Smooth muscle cell (in vitro differentiated cells): ENCODE results near the gene GABRR1. TPM values are rescaled to one million over a fixed set of nuclear protein-coding genes. Genes with fewer than 3 reads are reported as not detected.
A peak's percentile ranks its signal among the peaks of the same experiment; 100 is the strongest.

ENCODE experiments used
- DNase-seq: peaks from one replicate; lab custom pipeline; 2025; ENCODE audit not compliant: unreplicated experiment; lab: John Stamatoyannopoulos, UW
- H2AFZ ChIP-seq: fragments of 200-600 bp; sonication (generic); 2 replicates; pipeline ENCODE4 v1.6.0; 2016; ENCODE audit warnings: antibody characterized with exemption, low read depth, mild to moderate bottlenecking
- H3F3A ChIP-seq: fragments of 200-600 bp; sonication (generic); 2 replicates; pipeline ENCODE4 v1.6.0; 2017; ENCODE audit warnings: antibody characterized with exemption, low read depth
- H3K27ac ChIP-seq: fragments of 200-600 bp; sonication (generic); 2 replicates; pipeline ENCODE4 v1.5.1; 2016; ENCODE audit warnings: low read depth, mild to moderate bottlenecking
- H3K27me3 ChIP-seq: fragments of 200-600 bp; sonication (generic); 2 replicates; pipeline ENCODE4 v1.6.1; 2016; ENCODE audit warnings: low read depth, mild to moderate bottlenecking
- H3K36me3 ChIP-seq: fragments of 200-600 bp; sonication (generic); 2 replicates; pipeline ENCODE4 v1.5.1; 2016; ENCODE audit warnings: low read depth
- H3K4me1 ChIP-seq: fragments of 200-600 bp; sonication (generic); 2 replicates; pipeline ENCODE4 v1.5.1; 2016; ENCODE audit warnings: low read depth
- H3K4me2 ChIP-seq: fragments of 200-600 bp; sonication (generic); 2 replicates; pipeline ENCODE4 v1.6.0; 2016; ENCODE audit warnings: mild to moderate bottlenecking
- H3K4me3 ChIP-seq: fragments of 200-600 bp; sonication (generic); 2 replicates; pipeline ENCODE4 v1.5.1; 2016; ENCODE audit warnings: mild to moderate bottlenecking
- H3K79me2 ChIP-seq: fragments of 200-600 bp; sonication (generic); 2 replicates; pipeline ENCODE4 v1.6.0; 2016; ENCODE audit warnings: low read depth, mild to moderate bottlenecking
- H3K9ac ChIP-seq: fragments of 200-600 bp; sonication (generic); 2 replicates; pipeline ENCODE4 v1.6.0; 2016; ENCODE audit warnings: low read depth
- H3K9me3 ChIP-seq: fragments of 200-600 bp; sonication (generic); replicated peaks from 2 replicates; pipeline ENCODE4 v1.5.1; 2016; ENCODE audit warnings: low read depth
- H4K20me1 ChIP-seq: fragments of 200-600 bp; sonication (generic); 2 replicates; pipeline ENCODE4 v1.6.0; 2016; ENCODE audit warnings: low read depth
- WGBS: methylation state at CpG from one replicate; pipeline ENCODE4 v1.1.7; 2016; ENCODE audit warnings: low lambda C conversion rate; 5-methylcytosine and 5-hydroxymethylcytosine counted together
- polyA plus RNA-seq: library from polyadenylated mRNA; unstranded; fragments of >200 nt; fragmentation: Nextera tagmentation; extraction: Ambion mirVana; gene quantifications from 2 replicates; pipeline ENCODE4 v1.2.1, GENCODE V29; 2016
- total RNA-seq: library from RNA; depleted of rRNA; stranded (reverse); fragments of >200 nt; gene quantifications from 2 replicates; pipeline ENCODE4 v1.2.3, GENCODE V29; 2014
- TF ChIP-seq, protein P1 (sequence below): fragments of 200-600 bp; sonication (generic); IDR thresholded peaks from 2 replicates; pipeline ENCODE4 v1.5.1; 2017; ENCODE audit warnings: borderline replicate concordance, mild to moderate bottlenecking, antibody characterized with exemption; ENCODE audit not compliant: insufficient read depth, poor library complexity, severe bottlenecking

Gene GABRR1
- total and polyA plus RNA-seq, 2 experiments from 2014 or later, result not detected

DNA sequence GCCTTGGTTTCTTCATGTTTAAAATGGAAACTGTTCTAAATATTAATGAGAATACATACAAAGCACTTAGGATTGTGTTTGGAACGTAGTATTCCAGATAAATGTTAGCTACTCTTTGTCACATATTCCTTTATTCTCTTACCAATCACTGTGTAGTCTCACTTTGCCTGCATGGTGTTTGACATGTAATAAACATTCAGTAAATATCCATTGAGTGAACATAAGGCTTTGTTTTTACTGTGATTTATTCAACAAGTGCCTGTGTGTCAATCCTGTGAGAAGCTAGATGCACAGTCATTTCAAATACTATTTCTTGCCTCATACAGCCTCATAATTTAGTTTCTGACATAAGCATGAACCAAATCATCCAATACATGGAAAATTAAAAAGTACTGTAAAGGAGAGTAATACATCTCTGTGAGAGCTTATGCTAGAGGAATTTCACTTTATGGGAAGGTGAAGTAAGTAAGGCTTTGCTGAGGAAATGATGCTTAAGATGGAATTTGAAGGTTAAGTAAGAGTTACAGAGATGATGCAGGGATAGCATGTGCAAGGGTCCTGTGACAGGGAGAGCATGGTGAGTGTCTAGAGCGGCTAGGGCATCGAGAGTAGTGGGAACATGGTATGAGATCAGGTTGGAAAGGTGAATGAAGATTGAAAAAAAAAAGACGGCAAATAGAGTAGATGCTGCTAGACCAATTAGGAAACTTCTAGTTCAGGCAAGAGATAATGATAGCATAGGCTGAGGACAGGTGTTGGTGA lies 56.6 kb downstream of the GABRR1 start:
- Histone ChIP-seq H3K4me1 (no peaks in the 10 kb centered on the region), H3K4me3 (no peak overlapping the region), H3K27me3 (no peaks in the 10 kb centered on the region), H3F3A (no peaks in the 10 kb centered on the region), H3K27ac (no peak overlapping the region), H4K20me1 (no peaks in the 10 kb centered on the region), H3K79me2 (no peaks in the 10 kb centered on the region), H3K9me3 (no peaks in the 10 kb centered on the region), H3K4me2 (no peak overlapping the region), H3K36me3 (no peaks in the 10 kb centered on the region), H2AFZ (no peak overlapping the region), H3K9ac (no peak overlapping the region)
- 97% methylated on average over 4 of the region's 4 CpGs for WGBS
- no peak for DNase-seq
- TF ChIP-seq, protein P1, sequence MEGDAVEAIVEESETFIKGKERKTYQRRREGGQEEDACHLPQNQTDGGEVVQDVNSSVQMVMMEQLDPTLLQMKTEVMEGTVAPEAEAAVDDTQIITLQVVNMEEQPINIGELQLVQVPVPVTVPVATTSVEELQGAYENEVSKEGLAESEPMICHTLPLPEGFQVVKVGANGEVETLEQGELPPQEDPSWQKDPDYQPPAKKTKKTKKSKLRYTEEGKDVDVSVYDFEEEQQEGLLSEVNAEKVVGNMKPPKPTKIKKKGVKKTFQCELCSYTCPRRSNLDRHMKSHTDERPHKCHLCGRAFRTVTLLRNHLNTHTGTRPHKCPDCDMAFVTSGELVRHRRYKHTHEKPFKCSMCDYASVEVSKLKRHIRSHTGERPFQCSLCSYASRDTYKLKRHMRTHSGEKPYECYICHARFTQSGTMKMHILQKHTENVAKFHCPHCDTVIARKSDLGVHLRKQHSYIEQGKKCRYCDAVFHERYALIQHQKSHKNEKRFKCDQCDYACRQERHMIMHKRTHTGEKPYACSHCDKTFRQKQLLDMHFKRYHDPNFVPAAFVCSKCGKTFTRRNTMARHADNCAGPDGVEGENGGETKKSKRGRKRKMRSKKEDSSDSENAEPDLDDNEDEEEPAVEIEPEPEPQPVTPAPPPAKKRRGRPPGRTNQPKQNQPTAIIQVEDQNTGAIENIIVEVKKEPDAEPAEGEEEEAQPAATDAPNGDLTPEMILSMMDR, result no peak

DNA sequence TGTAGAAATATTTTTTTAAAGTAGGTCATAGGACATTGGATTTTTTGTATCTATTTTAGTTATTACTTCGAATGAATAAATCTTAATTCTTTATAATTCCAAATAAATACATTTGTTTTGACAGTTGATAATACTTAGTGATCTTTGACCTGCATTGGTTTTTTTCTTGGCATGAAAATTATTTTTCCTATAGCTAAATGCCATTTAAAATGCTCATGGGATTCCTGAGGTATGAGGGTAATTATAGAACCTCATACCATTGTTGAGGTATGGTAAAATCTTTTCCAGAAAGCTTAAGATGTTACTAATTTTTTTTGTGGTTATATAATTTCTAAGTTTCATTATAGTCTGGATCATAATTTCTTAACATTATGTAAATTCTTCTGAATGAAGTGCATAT lies 63.0 kb downstream of the GABRR1 start:
- no peak overlapping the region for H3K9ac ChIP-seq
- H3K36me3 ChIP-seq, result no peaks in the 10 kb centered on the region
- TF ChIP-seq, protein P1, result no peak
- H3K4me3 ChIP-seq, result no peak overlapping the region
- WGBS, result 100% methylated on average over 1 of the region's 1 CpG
- H3K4me2 ChIP-seq, result no peak overlapping the region
- no peaks in the 10 kb centered on the region for H4K20me1 ChIP-seq
- no peaks in the 10 kb centered on the region for H3K27me3 ChIP-seq
- H3K9me3 ChIP-seq, result no peaks in the 10 kb centered on the region
- no peaks in the 10 kb centered on the region for H3K79me2 ChIP-seq
- no peaks in the 10 kb centered on the region for H3K4me1 ChIP-seq
- H3F3A ChIP-seq, result no peaks in the 10 kb centered on the region
- H2AFZ ChIP-seq, result no peak overlapping the region
- no peak overlapping the region for H3K27ac ChIP-seq
- no peak for DNase-seq

DNA sequence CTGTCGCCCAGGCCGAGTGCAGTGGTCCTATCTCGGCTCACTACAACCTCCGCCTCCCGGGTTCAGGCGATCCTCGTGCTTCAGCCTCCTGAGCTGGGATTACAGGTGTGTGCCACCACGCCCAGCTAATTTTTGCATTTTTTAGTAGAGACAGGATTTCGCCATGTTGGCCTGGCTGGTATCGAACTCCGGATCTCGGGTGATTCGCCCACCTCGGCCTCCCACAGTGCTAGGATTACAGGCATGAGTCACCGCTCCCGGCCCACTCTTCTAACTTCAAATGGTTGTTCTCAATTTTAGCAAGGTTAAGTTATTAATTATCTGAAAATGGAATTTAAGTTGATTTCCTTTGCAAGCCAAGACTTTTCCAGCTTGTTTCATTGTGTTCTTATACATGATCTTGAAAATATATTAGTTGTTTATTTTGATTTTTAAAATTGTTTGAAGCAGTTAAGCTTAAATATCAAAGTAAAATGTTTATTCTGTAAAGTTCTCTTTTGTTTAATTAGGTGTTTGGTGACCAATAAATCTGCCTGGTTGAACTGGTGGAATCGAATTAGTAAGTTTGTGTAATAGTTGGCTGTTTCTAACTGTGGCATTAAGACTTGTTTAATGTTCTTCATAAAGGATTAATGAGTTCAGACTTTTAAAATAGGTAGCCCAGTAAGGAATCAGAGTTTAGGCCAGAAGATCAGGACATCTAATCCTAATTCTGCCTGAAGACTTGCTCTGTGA lies 69.0 kb downstream of the GABRR1 start:
- peaks cover 6% of the 10 kb centered on the region for H3K4me1 ChIP-seq
- no peak overlapping the region for H3K9ac ChIP-seq
- H3K4me2 ChIP-seq, result peak overlapping the region; percentile 10
- no peaks in the 10 kb centered on the region for H3K27me3 ChIP-seq
- H3K79me2 ChIP-seq, result peaks cover 3% of the 10 kb centered on the region
- H3K4me3 ChIP-seq, result no peak overlapping the region
- no peak overlapping the region for H2AFZ ChIP-seq
- no peaks in the 10 kb centered on the region for H3K36me3 ChIP-seq
- H4K20me1 ChIP-seq, result peaks cover 2% of the 10 kb centered on the region
- DNase-seq, result no peak
- WGBS, result 74% methylated on average over 17 of the region's 17 CpGs
- no peak overlapping the region for H3K27ac ChIP-seq
- TF ChIP-seq, protein P1, result no peak
- H3F3A ChIP-seq, result no peaks in the 10 kb centered on the region
- no peaks in the 10 kb centered on the region for H3K9me3 ChIP-seq
